Measurements from ENCODE around the gene CRYBB3. TPM values are rescaled to one million over a fixed set of nuclear protein-coding genes. Genes with fewer than 3 reads are reported as not detected.

The CRYBB3 gene
- total and polyA plus RNA-seq, 10 of the 15 experiments (the other 5 are each of a cell fraction or from before 2014, with no cell fraction given), result 0.26 TPM; not detected in 9

DNA sequence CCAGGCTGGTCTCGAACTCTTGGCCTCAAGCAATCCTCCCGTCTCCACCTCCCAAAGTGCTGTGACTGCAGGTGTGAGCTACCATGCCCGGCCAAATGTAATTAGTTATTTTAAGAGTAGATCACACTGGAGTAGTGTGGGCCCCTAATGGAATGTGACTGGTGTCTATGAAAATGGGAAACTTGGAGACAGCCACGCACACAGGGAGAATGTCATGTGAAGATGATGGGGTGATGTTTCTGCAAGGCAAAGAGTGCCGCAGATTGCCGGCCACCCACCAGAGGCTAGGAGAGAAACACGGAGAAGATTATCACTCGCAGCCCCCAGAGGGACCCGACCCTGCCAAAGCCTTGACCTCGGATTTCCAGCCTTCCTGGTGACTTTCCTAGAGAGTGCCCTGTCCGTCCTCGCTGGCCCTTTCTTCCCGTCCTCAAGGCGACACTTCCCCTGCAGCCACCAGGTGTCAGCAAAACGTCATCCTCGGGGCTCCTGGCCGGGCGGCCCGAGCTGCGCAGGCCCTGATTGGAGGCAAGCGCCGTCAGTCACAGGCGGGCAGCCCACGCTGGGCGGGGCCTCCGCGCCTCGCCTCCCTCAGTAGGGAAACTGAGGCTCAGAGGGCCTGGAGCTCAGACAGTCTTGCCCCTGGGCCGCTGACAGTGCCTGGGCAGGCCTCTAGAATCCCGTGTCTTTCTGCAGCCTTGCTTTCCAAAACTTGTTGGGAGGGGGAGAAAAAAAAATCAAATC is 36.1 kb downstream of the CRYBB3 start (continued):
- TF ChIP-seq, protein P1, sequence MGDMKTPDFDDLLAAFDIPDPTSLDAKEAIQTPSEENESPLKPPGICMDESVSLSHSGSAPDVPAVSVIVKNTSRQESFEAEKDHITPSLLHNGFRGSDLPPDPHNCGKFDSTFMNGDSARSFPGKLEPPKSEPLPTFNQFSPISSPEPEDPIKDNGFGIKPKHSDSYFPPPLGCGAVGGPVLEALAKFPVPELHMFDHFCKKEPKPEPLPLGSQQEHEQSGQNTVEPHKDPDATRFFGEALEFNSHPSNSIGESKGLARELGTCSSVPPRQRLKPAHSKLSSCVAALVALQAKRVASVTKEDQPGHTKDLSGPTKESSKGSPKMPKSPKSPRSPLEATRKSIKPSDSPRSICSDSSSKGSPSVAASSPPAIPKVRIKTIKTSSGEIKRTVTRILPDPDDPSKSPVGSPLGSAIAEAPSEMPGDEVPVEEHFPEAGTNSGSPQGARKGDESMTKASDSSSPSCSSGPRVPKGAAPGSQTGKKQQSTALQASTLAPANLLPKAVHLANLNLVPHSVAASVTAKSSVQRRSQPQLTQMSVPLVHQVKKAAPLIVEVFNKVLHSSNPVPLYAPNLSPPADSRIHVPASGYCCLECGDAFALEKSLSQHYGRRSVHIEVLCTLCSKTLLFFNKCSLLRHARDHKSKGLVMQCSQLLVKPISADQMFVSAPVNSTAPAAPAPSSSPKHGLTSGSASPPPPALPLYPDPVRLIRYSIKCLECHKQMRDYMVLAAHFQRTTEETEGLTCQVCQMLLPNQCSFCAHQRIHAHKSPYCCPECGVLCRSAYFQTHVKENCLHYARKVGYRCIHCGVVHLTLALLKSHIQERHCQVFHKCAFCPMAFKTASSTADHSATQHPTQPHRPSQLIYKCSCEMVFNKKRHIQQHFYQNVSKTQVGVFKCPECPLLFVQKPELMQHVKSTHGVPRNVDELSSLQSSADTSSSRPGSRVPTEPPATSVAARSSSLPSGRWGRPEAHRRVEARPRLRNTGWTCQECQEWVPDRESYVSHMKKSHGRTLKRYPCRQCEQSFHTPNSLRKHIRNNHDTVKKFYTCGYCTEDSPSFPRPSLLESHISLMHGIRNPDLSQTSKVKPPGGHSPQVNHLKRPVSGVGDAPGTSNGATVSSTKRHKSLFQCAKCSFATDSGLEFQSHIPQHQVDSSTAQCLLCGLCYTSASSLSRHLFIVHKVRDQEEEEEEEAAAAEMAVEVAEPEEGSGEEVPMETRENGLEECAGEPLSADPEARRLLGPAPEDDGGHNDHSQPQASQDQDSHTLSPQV (IDR thresholded peaks at IDR 0.05), result no peak
- TF ChIP-seq, protein P2, sequence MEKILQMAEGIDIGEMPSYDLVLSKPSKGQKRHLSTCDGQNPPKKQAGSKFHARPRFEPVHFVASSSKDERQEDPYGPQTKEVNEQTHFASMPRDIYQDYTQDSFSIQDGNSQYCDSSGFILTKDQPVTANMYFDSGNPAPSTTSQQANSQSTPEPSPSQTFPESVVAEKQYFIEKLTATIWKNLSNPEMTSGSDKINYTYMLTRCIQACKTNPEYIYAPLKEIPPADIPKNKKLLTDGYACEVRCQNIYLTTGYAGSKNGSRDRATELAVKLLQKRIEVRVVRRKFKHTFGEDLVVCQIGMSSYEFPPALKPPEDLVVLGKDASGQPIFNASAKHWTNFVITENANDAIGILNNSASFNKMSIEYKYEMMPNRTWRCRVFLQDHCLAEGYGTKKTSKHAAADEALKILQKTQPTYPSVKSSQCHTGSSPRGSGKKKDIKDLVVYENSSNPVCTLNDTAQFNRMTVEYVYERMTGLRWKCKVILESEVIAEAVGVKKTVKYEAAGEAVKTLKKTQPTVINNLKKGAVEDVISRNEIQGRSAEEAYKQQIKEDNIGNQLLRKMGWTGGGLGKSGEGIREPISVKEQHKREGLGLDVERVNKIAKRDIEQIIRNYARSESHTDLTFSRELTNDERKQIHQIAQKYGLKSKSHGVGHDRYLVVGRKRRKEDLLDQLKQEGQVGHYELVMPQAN (conservative IDR thresholded peaks at IDR 0.05), result no peak
- TF ChIP-seq NR2C2 (IDR thresholded peaks at IDR 0.05; ENCODE audit: borderline replicate concordance, control insufficient read depth, insufficient read length, low read depth) (no peak), MXI1 (IDR thresholded peaks at IDR 0.05; ENCODE audit: low read depth, low read length) (no peak)
- TF ChIP-seq, protein P3, sequence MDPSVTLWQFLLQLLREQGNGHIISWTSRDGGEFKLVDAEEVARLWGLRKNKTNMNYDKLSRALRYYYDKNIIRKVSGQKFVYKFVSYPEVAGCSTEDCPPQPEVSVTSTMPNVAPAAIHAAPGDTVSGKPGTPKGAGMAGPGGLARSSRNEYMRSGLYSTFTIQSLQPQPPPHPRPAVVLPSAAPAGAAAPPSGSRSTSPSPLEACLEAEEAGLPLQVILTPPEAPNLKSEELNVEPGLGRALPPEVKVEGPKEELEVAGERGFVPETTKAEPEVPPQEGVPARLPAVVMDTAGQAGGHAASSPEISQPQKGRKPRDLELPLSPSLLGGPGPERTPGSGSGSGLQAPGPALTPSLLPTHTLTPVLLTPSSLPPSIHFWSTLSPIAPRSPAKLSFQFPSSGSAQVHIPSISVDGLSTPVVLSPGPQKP (IDR thresholded peaks at IDR 0.05; ENCODE audit: low read depth, low read length), result no peak

Measured in GM12878 (cell line).